K562 (cell line): ENCODE results near the gene ACTR3. TPM values are rescaled to one million over a fixed set of nuclear protein-coding genes. Genes with fewer than 3 reads are reported as not detected.

ENCODE experiments used
- ARID3A ChIP-seq: IDR thresholded peaks from 2 replicates; pipeline ENCODE4 v1.6.1; 2012; ENCODE audit warnings: low read depth, low read length, improper control_type of control experiment, borderline replicate concordance
- GTF2A2 ChIP-seq: IDR thresholded peaks from 2 replicates; pipeline ENCODE4 v1.6.1; 2016; ENCODE audit warnings: mild to moderate bottlenecking, missing genetic modification characterization, missing compliant biosample characterization
- MITF ChIP-seq: IDR thresholded peaks from 2 replicates; pipeline ENCODE4 v1.6.1; 2014; ENCODE audit warnings: antibody characterized with exemption
- PHF20 ChIP-seq: fragments of 450-650 bp; IDR thresholded peaks from 2 replicates; pipeline ENCODE4 v1.6.1; 2018; ENCODE audit not compliant: partially characterized antibody
- POLR2A ChIP-seq: fragments of 450-650 bp; conservative IDR thresholded peaks from 2 replicates; pipeline ENCODE4 v1.6.1; 2016
- POLR2G ChIP-seq: fragments of 200-400 bp; formaldehyde crosslinking; IDR thresholded peaks from 2 replicates; pipeline ENCODE4 v1.6.1; 2017; ENCODE audit warnings: low read depth, mild to moderate bottlenecking, antibody characterized with exemption, low read length, moderate library complexity
- SMARCB1 ChIP-seq: IDR thresholded peaks from 2 replicates; pipeline ENCODE4 v1.6.1; 2011; ENCODE audit warnings: improper control_type of control experiment, low read depth; ENCODE audit not compliant: insufficient read length
- ZNF274 ChIP-seq: IDR thresholded peaks from 2 replicates; pipeline ENCODE4 v1.6.1; 2011; ENCODE audit warnings: low read depth, mild to moderate bottlenecking, low read length, moderate library complexity, borderline replicate concordance
- ZNF318 ChIP-seq, 2 experiments: fragments of 450-650 bp; IDR thresholded peaks; 2 replicates each; pipeline ENCODE4 v1.6.1; 2016; ENCODE audit warnings: mild to moderate bottlenecking in 2 of 2, borderline replicate concordance in 1 of 2, low read depth in 1 of 2, moderate library complexity in 1 of 2
- polyA plus RNA-seq, 8 experiments: library from polyadenylated mRNA; depleted of rRNA in 4 of 8; stranded (reverse) in 5 of 8; unstranded in 3 of 8; fragments of >200 nt; fragmentation: Nextera tagmentation in 2 of 8; fragmentation: Illumina TruSeq in 1 of 8; extraction: Ambion mirVana in 2 of 8; extraction: Trizol in 1 of 8; gene quantifications; 2 replicates each; pipeline versions ENCODE4 v1.2.1 to v1.2.3, GENCODE V29; 2011 to 2014; ENCODE audit warnings: inconsistent platforms in 1 of 8, missing spikeins in 1 of 8
- total RNA-seq, 7 experiments: library from RNA; depleted of rRNA in 6 of 7; stranded (reverse); fragments of >200 nt in 6 of 7; fragmentation: Illumina TruSeq in 2 of 7; extraction: Trizol in 2 of 7; gene quantifications; 2 replicates each; pipeline versions ENCODE4 v1.2.1 to v1.2.3, GENCODE V29; 2011 to 2021; ENCODE audit warnings: low replicate concordance in 1 of 7
- TF ChIP-seq, protein P1 (sequence below): fragments of 450-650 bp; formaldehyde crosslinking; IDR thresholded peaks from 2 replicates; pipeline ENCODE4 v1.4.0; 2020; ENCODE audit warnings: mild to moderate bottlenecking, moderate library complexity
- TF ChIP-seq, protein P2 (sequence below): fragments of 450-650 bp; formaldehyde crosslinking; IDR thresholded peaks from 2 replicates; pipeline ENCODE4 v1.4.0; 2022; ENCODE audit warnings: missing genetic modification characterization

Gene ACTR3
- total and polyA plus RNA-seq, 9 of the 15 experiments (the other 6 are each of a cell fraction or from before 2014, with no cell fraction given), result 49.0 to 354 (median 249) TPM

DNA sequence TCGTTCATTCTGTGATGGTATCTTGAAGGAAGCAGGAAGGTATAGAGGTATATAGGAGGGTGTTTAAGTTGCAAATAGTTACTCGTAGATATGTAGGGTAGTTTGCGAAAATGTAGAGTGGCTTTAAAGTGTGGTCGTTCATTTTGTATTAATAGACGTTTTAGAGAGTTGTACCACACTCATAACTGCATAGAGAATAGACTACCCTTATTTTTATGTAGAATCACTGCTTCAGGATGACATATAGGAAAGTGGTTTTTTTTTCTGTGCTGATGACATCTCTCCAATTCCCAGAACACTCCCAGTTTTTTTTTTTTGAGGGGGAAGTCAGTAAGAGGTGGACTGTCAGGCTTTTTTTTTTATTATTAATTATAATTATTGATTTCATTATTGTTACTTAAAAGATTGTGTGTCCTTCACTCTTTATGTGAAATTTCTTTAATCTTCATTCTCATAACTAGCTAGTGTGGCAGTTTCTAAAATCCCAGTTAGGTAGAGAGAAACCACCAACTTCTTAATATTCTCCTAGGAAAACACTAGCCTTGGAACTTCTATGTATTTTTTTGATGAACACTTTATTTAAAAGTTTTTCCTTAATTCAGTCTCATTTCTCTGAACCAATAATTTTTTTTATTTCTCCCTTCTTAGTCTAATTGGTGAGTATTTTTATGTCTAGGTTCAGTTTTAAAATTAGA, 1.5 kb downstream of the ACTR3 start (continued):
- TF ChIP-seq ZNF318 (IDR thresholded peaks at IDR 0.05; ENCODE audit: borderline replicate concordance in 1 of 2, low read depth in 1 of 2), result 0 out of 4 replicates have a peak, but pooled peaks of 1 of the 2 experiments have one; percentile 25
- TF ChIP-seq GTF2A2 (tag), result no peak
- no peak for TF ChIP-seq POLR2A
- TF ChIP-seq, protein P1, sequence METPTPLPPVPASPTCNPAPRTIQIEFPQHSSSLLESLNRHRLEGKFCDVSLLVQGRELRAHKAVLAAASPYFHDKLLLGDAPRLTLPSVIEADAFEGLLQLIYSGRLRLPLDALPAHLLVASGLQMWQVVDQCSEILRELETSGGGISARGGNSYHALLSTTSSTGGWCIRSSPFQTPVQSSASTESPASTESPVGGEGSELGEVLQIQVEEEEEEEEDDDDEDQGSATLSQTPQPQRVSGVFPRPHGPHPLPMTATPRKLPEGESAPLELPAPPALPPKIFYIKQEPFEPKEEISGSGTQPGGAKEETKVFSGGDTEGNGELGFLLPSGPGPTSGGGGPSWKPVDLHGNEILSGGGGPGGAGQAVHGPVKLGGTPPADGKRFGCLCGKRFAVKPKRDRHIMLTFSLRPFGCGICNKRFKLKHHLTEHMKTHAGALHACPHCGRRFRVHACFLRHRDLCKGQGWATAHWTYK (CRISPR knock-in tag), result peak; percentile 42; the same call in 1 of the 2 replicates
- TF ChIP-seq ARID3A, result no peak
- no peak for TF ChIP-seq POLR2G
- TF ChIP-seq PHF20, result no peak
- TF ChIP-seq ZNF274, result no peak
- TF ChIP-seq, protein P2, sequence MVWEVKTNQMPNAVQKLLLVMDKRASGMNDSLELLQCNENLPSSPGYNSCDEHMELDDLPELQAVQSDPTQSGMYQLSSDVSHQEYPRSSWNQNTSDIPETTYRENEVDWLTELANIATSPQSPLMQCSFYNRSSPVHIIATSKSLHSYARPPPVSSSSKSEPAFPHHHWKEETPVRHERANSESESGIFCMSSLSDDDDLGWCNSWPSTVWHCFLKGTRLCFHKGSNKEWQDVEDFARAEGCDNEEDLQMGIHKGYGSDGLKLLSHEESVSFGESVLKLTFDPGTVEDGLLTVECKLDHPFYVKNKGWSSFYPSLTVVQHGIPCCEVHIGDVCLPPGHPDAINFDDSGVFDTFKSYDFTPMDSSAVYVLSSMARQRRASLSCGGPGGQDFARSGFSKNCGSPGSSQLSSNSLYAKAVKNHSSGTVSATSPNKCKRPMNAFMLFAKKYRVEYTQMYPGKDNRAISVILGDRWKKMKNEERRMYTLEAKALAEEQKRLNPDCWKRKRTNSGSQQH (CRISPR knock-in tag), result peak; percentile 47; the same call in 1 of the 2 replicates
- no peak for TF ChIP-seq MITF
- no peak for TF ChIP-seq SMARCB1
